GM23338 (cell line): ENCODE data around the gene MAGI3. TPM values are rescaled to one million over a fixed set of nuclear protein-coding genes. Genes with fewer than 3 reads are reported as not detected.

Experiments
- ATAC-seq: fragments of 200-7000 bp; cut with Tn5 transposase; 3 replicates; pipeline ENCODE4 v1.9.1; 2020
- DNase-seq: peaks from one replicate; pipeline ENCODE4 v3.0.0-alpha.2; 2015; ENCODE audit warnings: low spot score
- H2AFZ ChIP-seq: fragments of 200-600 bp; sonication (generic); 2 replicates; pipeline ENCODE4 v1.8.0; 2016; ENCODE audit warnings: antibody characterized with exemption, mild to moderate bottlenecking, moderate library complexity
- H3F3A ChIP-seq: fragments of 200-600 bp; sonication (generic); replicated peaks from 2 replicates; pipeline ENCODE4 v1.8.0; 2017; ENCODE audit warnings: antibody characterized with exemption, mixed run types, low read depth
- H3K27ac ChIP-seq: fragments of 200-600 bp; sonication (generic); 2 replicates; pipeline ENCODE4 v1.6.1; 2016; ENCODE audit warnings: low read depth
- H3K27me3 ChIP-seq: fragments of 200-600 bp; sonication (generic); 2 replicates; pipeline ENCODE4 v1.8.0; 2016; ENCODE audit warnings: mild to moderate bottlenecking, mixed run types, moderate library complexity; ENCODE audit not compliant: insufficient read depth
- H3K36me3 ChIP-seq: fragments of 200-600 bp; sonication (generic); 2 replicates; pipeline ENCODE4 v1.8.0; 2016; ENCODE audit warnings: mild to moderate bottlenecking; ENCODE audit not compliant: insufficient read depth
- H3K4me1 ChIP-seq: fragments of 200-600 bp; sonication (generic); 2 replicates; pipeline ENCODE4 v1.8.0; 2016; ENCODE audit warnings: mild to moderate bottlenecking, moderate library complexity; ENCODE audit not compliant: insufficient read depth
- H3K4me2 ChIP-seq: fragments of 200-600 bp; sonication (generic); 2 replicates; pipeline ENCODE4 v1.7.1; 2017; ENCODE audit warnings: mixed run types
- H3K4me3 ChIP-seq: fragments of 200-600 bp; sonication (generic); 2 replicates; pipeline ENCODE4 v1.6.1; 2016; ENCODE audit warnings: mixed run types
- H3K79me2 ChIP-seq: fragments of 200-600 bp; sonication (generic); replicated peaks from 2 replicates; pipeline ENCODE4 v1.8.0; 2017; ENCODE audit warnings: mild to moderate bottlenecking; ENCODE audit not compliant: insufficient read depth
- H3K9me2 ChIP-seq: fragments of 200-600 bp; sonication (generic); 2 replicates; pipeline ENCODE4 v1.8.0; 2017; ENCODE audit not compliant: insufficient read depth
- H4K20me1 ChIP-seq: fragments of 200-600 bp; sonication (generic); replicated peaks from 2 replicates; pipeline ENCODE4 v1.8.0; 2017; ENCODE audit warnings: mild to moderate bottlenecking; ENCODE audit not compliant: insufficient read depth
- H3K27ac Mint-ChIP-seq: 2 replicates; pipeline ENCODE4 v1.8.0; 2020; ENCODE audit warnings: inconsistent platforms, mild to moderate bottlenecking, moderate library complexity, mixed read lengths
- H3K27me3 Mint-ChIP-seq: 3 replicates; pipeline ENCODE4 v1.8.0; 2022; ENCODE audit warnings: low read depth, mild to moderate bottlenecking, moderate library complexity, mixed read lengths, inconsistent platforms; ENCODE audit not compliant: insufficient read depth, poor library complexity
- H3K36me3 Mint-ChIP-seq: 3 replicates; pipeline ENCODE4 v1.8.0; 2021; ENCODE audit warnings: low read depth, mild to moderate bottlenecking, inconsistent platforms, moderate library complexity, mixed read lengths
- H3K4me1 Mint-ChIP-seq: 3 replicates; pipeline ENCODE4 v1.8.0; 2020; ENCODE audit warnings: mild to moderate bottlenecking, inconsistent platforms, mixed read lengths
- H3K4me3 Mint-ChIP-seq: 3 replicates; pipeline ENCODE4 v1.8.0; 2021; ENCODE audit warnings: moderate library complexity, mild to moderate bottlenecking, inconsistent platforms, mixed read lengths
- H3K9me3 Mint-ChIP-seq: 3 replicates; pipeline ENCODE4 v1.8.0; 2020; ENCODE audit warnings: moderate library complexity, mild to moderate bottlenecking, inconsistent platforms, mixed read lengths
- CREB1 ChIP-seq: fragments of 250-450 bp; sonication (Bioruptor Pico); IDR thresholded peaks from 2 replicates; pipeline ENCODE4 v1.5.0; 2020; ENCODE audit warnings: low read depth, mild to moderate bottlenecking, moderate library complexity
- CTCF ChIP-seq, 2 experiments: fragments of 200-600 bp in 1 of 2; sonication (generic) in 1 of 2; conservative IDR thresholded peaks; 2 replicates each; pipeline versions ENCODE4 v1.5.1 to v1.6.1; 2016 to 2017; ENCODE audit warnings: antibody characterized with exemption in 2 of 2, low read depth in 2 of 2, mild to moderate bottlenecking in 2 of 2, moderate library complexity in 1 of 2
- ETS1 ChIP-seq: IDR thresholded peaks from 2 replicates; pipeline ENCODE4 v1.6.1; 2016; ENCODE audit warnings: antibody characterized with exemption
- EZH2 ChIP-seq: fragments of 200-600 bp; sonication (generic); IDR thresholded peaks from one replicate; pipeline ENCODE4 v1.8.0; 2017; ENCODE audit warnings: antibody characterized with exemption, mild to moderate bottlenecking, low read depth; ENCODE audit not compliant: unreplicated experiment
- EZH2phosphoT487 ChIP-seq: fragments of 200-600 bp; sonication (generic); IDR thresholded peaks from one replicate; pipeline ENCODE4 v1.8.1; 2018; ENCODE audit warnings: antibody characterized with exemption; ENCODE audit not compliant: unreplicated experiment
- JUNB ChIP-seq: IDR thresholded peaks from one replicate; pipeline ENCODE4 v1.6.1; 2016; ENCODE audit warnings: antibody characterized with exemption; ENCODE audit not compliant: unreplicated experiment
- NANOG ChIP-seq: IDR thresholded peaks from 2 replicates; pipeline ENCODE4 v1.6.1; 2016; ENCODE audit warnings: antibody characterized with exemption, borderline replicate concordance
- POLR2AphosphoS5 ChIP-seq: IDR thresholded peaks from 2 replicates; pipeline ENCODE4 v1.6.1; 2016; ENCODE audit warnings: antibody characterized with exemption, low read depth
- STAT1 ChIP-seq: IDR thresholded peaks from one replicate; pipeline ENCODE4 v1.6.1; 2016; ENCODE audit warnings: antibody characterized with exemption; ENCODE audit not compliant: unreplicated experiment
- ZNF114 ChIP-seq: fragments of 250-450 bp; sonication (Bioruptor Pico); IDR thresholded peaks from 2 replicates; pipeline ENCODE4 v1.5.0; 2020; ENCODE audit warnings: mild to moderate bottlenecking, moderate library complexity
- ZNF331 ChIP-seq: fragments of 250-450 bp; sonication (Bioruptor Pico); IDR thresholded peaks from 2 replicates; pipeline ENCODE4 v1.5.0; 2020; ENCODE audit warnings: low read depth, mild to moderate bottlenecking, moderate library complexity
- ZNF462 ChIP-seq: fragments of 250-450 bp; sonication (Bioruptor Pico); IDR thresholded peaks from 2 replicates; pipeline ENCODE4 v1.5.0; 2020; ENCODE audit warnings: mild to moderate bottlenecking, moderate library complexity
- polyA plus RNA-seq: library from polyadenylated mRNA; unstranded; fragments of >200 nt; fragmentation: Nextera tagmentation; extraction: Ambion mirVana; gene quantifications from 2 replicates; pipeline ENCODE4 v1.2.1, GENCODE V29; 2016
- total RNA-seq: library from RNA; depleted of rRNA; stranded (reverse); fragments of >200 nt; shearing (Covaris generic); gene quantifications from 2 replicates; pipeline ENCODE4 v1.2.3, GENCODE V29; 2014

The MAGI3 gene
- total and polyA plus RNA-seq, 2 experiments from 2014 or later = 3.9 to 10.0 TPM

- no peak overlapping the region for H3K4me3 Mint-ChIP-seq
- Histone ChIP-seq H3K79me2 (no peaks in the 10 kb centered on the region), H2AFZ (no peak overlapping the region), H3K27ac (no peak overlapping the region), H3K9me2 (no peaks in the 10 kb centered on the region), H3K36me3 (no peaks in the 10 kb centered on the region), H4K20me1 (0 out of 2 replicates have a peak, but pooled peaks cover 4% of the 10 kb centered on the region), H3F3A (no peaks in the 10 kb centered on the region), H3K4me1 (no peaks in the 10 kb centered on the region), H3K27me3 (no peaks in the 10 kb centered on the region), H3K4me3 (no peak overlapping the region), H3K4me2 (no peak overlapping the region)
- H3K36me3 Mint-ChIP-seq = no peaks in the 10 kb centered on the region
- DNase-seq (no peak), ATAC-seq (no peak)
- TF ChIP-seq ETS1 = no peak
- no peak for TF ChIP-seq STAT1
- TF ChIP-seq ZNF331 (CRISPR knock-in tag) = no peak
- TF ChIP-seq CREB1 (CRISPR knock-in tag) = no peak
- TF ChIP-seq EZH2phosphoT487 = no peak
- TF ChIP-seq POLR2AphosphoS5 = no peak
- no peak for TF ChIP-seq ZNF462 (CRISPR knock-in tag)
- TF ChIP-seq ZNF114 (CRISPR knock-in tag) = no peak
- TF ChIP-seq EZH2 = no peak
- no peak for TF ChIP-seq NANOG
- TF ChIP-seq CTCF (conservative IDR thresholded peaks at IDR 0.05; ENCODE audit: low read depth in 2 of 2) = no peak
- TF ChIP-seq JUNB = no peak
- H3K9me3 Mint-ChIP-seq = no peaks in the 10 kb centered on the region
- H3K27me3 Mint-ChIP-seq = no peaks in the 10 kb centered on the region
- no peak overlapping the region for H3K27ac Mint-ChIP-seq
- H3K4me1 Mint-ChIP-seq = peaks cover 2% of the 10 kb centered on the region; the same call in 2 of the 3 replicates
Measured at GRCh38 chr1:113433184-113433583, 42.9 kb downstream of the MAGI3 start.
